ENCODE data around the gene B3GNT3.
A peak's percentile ranks its signal among the peaks of the same experiment; 100 is the strongest.
"Not testable (repeated sequence)": the region's sequence is repeated elsewhere in the genome, so short reads cannot be mapped to it uniquely, and the experiment has no call there.

B3GNT3 gene

GRCh38 chr19:17780781-17781180 lies 14.2 kb upstream of the B3GNT3 start:
- no peak overlapping the region for H3K4me3 ChIP-seq (ENCODE audit: low read length in 2 of 2)
- H3K27me3 ChIP-seq (ENCODE audit: control insufficient read depth in 2 of 2, insufficient read depth in 2 of 2, low read length in 2 of 2) = no peaks in the 10 kb centered on the region
- peaks cover 11 to 13% of the 10 kb centered on the region in 2 donors for H3K4me1 ChIP-seq (ENCODE audit: control insufficient read depth in 2 of 2, insufficient read depth in 2 of 2, low read length in 2 of 2)
- no peak overlapping the region for H3K9ac ChIP-seq (ENCODE audit: low read depth in 1 of 2, low read length in 2 of 2)
- H3K27ac ChIP-seq (ENCODE audit: low read depth in 2 of 2, low read length in 2 of 2) = no peak overlapping the region
- H3K36me3 ChIP-seq (ENCODE audit: control insufficient read depth in 2 of 2, insufficient read depth in 2 of 2, low read length in 2 of 2) = no peaks in the 10 kb centered on the region
- H3K9me3 ChIP-seq (ENCODE audit: control insufficient read depth in 2 of 2, low read length in 2 of 2) = no peaks in the 10 kb centered on the region

DNA sequence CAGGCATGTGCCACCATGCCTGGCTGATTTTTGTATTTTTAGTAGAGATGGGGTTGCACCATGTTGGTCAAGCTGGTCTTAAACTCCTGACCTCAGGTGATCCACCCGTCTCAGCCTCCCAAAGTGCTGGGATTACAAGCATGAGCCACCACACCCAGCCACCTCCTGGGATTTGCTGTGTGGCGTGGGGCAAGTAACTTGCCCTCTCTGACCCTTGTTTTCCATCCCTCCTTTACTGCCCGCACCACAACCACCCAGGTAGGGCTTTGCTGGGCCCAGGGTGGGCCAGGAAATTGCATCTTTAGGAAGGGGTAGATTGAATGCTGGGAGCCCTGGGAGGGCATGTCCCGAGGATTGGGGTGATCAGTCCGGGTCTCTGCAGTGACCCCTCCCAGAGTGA lies 11.2 kb upstream of the B3GNT3 start:
- not testable (repeated sequence) for H3K9me3 ChIP-seq (ENCODE audit: control insufficient read depth in 2 of 2, low read length in 2 of 2); H3K4me3 ChIP-seq (ENCODE audit: low read length in 2 of 2); H3K9ac ChIP-seq (ENCODE audit: low read depth in 1 of 2, low read length in 2 of 2); H3K4me1 ChIP-seq (ENCODE audit: control insufficient read depth in 2 of 2, insufficient read depth in 2 of 2, low read length in 2 of 2); H3K27me3 ChIP-seq (ENCODE audit: control insufficient read depth in 2 of 2, insufficient read depth in 2 of 2, low read length in 2 of 2); H3K27ac ChIP-seq (ENCODE audit: low read depth in 2 of 2, low read length in 2 of 2); H3K36me3 ChIP-seq (ENCODE audit: control insufficient read depth in 2 of 2, insufficient read depth in 2 of 2, low read length in 2 of 2)

DNA sequence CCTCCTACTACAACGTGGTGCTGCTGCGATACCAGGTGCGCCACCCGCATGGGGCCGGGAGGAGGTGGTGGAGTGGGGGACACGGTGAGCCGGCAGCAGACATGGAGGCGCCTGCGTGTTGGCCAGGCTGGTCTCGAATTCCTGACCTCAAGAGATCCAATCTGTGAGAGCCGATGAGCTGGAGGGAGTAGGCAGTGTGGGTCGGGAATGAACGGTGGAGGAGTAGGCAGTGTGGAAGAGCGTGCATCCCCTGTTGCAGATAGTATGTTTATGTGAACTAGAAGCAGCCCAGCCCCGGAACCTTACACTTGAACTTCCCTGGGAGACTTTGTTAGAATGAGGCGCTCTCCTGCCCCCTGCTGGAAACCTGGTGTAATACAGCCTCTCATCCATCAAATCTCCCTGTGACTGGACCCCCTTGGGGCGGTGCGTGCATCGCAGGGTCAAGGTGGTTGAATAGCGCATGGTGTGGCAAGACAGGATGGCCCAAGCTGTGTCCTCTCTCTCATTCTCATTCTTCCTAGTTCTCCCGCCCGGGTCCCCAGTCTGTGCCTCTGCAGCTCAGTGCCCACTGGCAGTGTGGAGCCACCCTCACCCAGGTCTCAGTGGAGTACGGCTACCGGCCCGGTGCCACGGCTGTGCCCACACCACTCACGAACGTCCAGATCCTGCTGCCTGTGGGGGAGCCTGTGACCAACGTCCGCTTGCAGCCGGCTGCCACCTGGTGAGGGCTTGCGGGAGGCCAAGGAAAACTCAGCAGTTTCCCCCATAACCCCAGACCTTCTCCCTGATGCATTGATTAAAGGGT lies 10.5 kb upstream of the B3GNT3 start:
- Histone ChIP-seq H3K9me3 (ENCODE audit: control insufficient read depth in 2 of 2, low read length in 2 of 2) (no peaks in the 10 kb centered on the region), H3K36me3 (ENCODE audit: control insufficient read depth in 2 of 2, insufficient read depth in 2 of 2, low read length in 2 of 2) (peaks cover 0 to 5% of the 10 kb centered on the region in 2 donors), H3K4me1 (ENCODE audit: control insufficient read depth in 2 of 2, insufficient read depth in 2 of 2, low read length in 2 of 2) (peaks cover 3 to 7% of the 10 kb centered on the region in 2 donors), H3K4me3 (ENCODE audit: low read length in 2 of 2) (no peak overlapping the region), H3K27me3 (ENCODE audit: control insufficient read depth in 2 of 2, insufficient read depth in 2 of 2, low read length in 2 of 2) (no peaks in the 10 kb centered on the region), H3K27ac (ENCODE audit: low read depth in 2 of 2, low read length in 2 of 2) (no peak overlapping the region), H3K9ac (ENCODE audit: low read depth in 1 of 2, low read length in 2 of 2) (no peak overlapping the region)

DNA sequence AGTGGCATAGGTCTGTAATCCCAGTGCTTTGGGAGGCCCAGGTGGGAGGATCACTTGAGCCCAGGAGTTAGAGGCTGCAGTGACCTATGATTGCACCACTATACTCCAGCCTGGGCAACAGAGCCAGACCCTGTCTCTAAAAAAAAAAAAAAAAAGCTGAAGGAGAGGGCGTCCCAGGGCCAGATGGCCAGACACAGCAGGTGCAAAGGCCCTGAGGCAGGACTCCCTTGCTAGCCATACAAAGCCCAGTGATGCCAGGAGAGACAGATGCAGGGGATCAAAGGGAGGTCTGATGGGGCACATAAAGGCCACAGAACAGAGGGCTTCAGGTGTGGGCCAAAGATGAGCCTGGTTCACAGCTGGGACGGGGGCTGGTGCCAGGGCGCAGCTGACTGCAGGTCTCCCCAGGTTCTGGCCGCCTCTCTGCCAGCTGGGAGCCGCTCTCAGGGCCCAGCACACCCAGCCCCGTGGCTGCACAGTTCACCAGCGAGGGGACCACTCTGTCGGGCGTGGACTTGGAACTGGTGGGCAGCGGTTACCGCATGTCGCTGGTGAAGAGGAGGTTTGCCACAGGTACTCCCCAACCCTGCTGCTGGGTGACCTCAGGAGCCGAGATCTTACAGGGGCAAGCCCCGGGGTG lies 7.5 kb upstream of the B3GNT3 start:
- Histone ChIP-seq H3K36me3 (ENCODE audit: control insufficient read depth in 2 of 2, insufficient read depth in 2 of 2, low read length in 2 of 2) (peaks cover 0 to 5% of the 10 kb centered on the region in 2 donors), H3K27ac (ENCODE audit: low read depth in 2 of 2, low read length in 2 of 2) (no peak overlapping the region), H3K9ac (ENCODE audit: low read depth in 1 of 2, low read length in 2 of 2) (no peak overlapping the region), H3K27me3 (ENCODE audit: control insufficient read depth in 2 of 2, insufficient read depth in 2 of 2, low read length in 2 of 2) (no peaks in the 10 kb centered on the region), H3K9me3 (ENCODE audit: control insufficient read depth in 2 of 2, low read length in 2 of 2) (no peaks in the 10 kb centered on the region), H3K4me3 (ENCODE audit: low read length in 2 of 2) (no peak overlapping the region), H3K4me1 (ENCODE audit: control insufficient read depth in 2 of 2, insufficient read depth in 2 of 2, low read length in 2 of 2) (peaks cover 13 to 22% of the 10 kb centered on the region in 2 donors)

DNA sequence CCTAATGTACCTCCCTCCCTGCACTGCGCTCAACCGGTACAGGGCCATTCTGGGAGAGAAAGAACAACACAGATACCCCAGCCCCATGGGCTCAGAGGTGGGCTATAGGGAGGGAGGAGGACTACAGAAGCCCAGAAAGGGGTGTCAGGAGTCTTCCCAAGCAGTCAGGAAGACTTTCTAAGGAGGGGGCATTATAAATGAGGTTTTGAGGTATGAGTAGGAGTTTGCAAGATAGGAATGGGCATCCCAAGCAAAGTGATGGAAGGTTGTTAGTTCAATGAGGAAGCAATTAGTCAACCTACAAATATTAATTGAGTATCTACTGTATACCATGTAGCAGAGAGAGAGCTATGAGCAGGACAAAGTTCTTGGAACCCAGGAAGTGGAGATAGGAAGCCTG lies 6.3 kb upstream of the B3GNT3 start:
- Histone ChIP-seq H3K4me1 (ENCODE audit: control insufficient read depth in 2 of 2, insufficient read depth in 2 of 2, low read length in 2 of 2) (peaks cover 13 to 27% of the 10 kb centered on the region in 2 donors), H3K9me3 (ENCODE audit: control insufficient read depth in 2 of 2, low read length in 2 of 2) (no peaks in the 10 kb centered on the region), H3K36me3 (ENCODE audit: control insufficient read depth in 2 of 2, insufficient read depth in 2 of 2, low read length in 2 of 2) (peaks cover 0 to 5% of the 10 kb centered on the region in 2 donors), H3K27ac (ENCODE audit: low read depth in 2 of 2, low read length in 2 of 2) (no peak overlapping the region), H3K9ac (ENCODE audit: low read depth in 1 of 2, low read length in 2 of 2) (no peak overlapping the region), H3K4me3 (ENCODE audit: low read length in 2 of 2) (no peak overlapping the region), H3K27me3 (ENCODE audit: control insufficient read depth in 2 of 2, insufficient read depth in 2 of 2, low read length in 2 of 2) (no peaks in the 10 kb centered on the region)

GRCh38 chr19:17790059-17790780 lies 4.7 kb upstream of the B3GNT3 start:
- Histone ChIP-seq H3K9me3 (ENCODE audit: control insufficient read depth in 2 of 2, low read length in 2 of 2) (no peaks in the 10 kb centered on the region), H3K36me3 (ENCODE audit: control insufficient read depth in 2 of 2, insufficient read depth in 2 of 2, low read length in 2 of 2) (peaks cover 0 to 5% of the 10 kb centered on the region in 2 donors), H3K27ac (ENCODE audit: low read depth in 2 of 2, low read length in 2 of 2) (peak overlapping the region; percentile 74 to 84), H3K27me3 (ENCODE audit: control insufficient read depth in 2 of 2, insufficient read depth in 2 of 2, low read length in 2 of 2) (peaks cover 0 to 6% of the 10 kb centered on the region in 2 donors), H3K9ac (ENCODE audit: low read depth in 1 of 2, low read length in 2 of 2) (peak overlapping the region in 1 of 2 donors; percentile 53), H3K4me3 (ENCODE audit: low read length in 2 of 2) (no peak overlapping the region), H3K4me1 (ENCODE audit: control insufficient read depth in 2 of 2, insufficient read depth in 2 of 2, low read length in 2 of 2) (peaks cover 20 to 37% of the 10 kb centered on the region in 2 donors)

DNA sequence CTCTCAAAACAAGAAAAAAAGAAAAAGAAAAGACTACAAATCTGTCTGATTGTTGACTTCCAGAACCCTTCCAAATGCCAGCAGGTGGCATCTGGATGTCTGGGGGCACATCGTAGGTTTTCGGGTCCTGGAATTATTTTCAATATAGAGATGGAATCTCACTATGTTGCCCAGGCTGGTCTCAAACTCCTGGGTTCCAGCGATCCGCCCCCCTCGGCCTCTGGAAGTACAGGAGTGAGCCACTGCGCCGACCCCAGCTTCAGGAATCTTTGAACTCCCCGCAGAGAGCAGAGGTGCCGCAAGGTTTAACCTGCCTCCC lies 567 bp upstream of the B3GNT3 start:
- Histone ChIP-seq H3K9ac (ENCODE audit: low read depth in 1 of 2, low read length in 2 of 2) (peak overlapping the region; percentile 91 to 94), H3K27me3 (ENCODE audit: control insufficient read depth in 2 of 2, insufficient read depth in 2 of 2, low read length in 2 of 2) (peaks cover 3 to 6% of the 10 kb centered on the region in 2 donors), H3K9me3 (ENCODE audit: control insufficient read depth in 2 of 2, low read length in 2 of 2) (no peaks in the 10 kb centered on the region), H3K4me1 (ENCODE audit: control insufficient read depth in 2 of 2, insufficient read depth in 2 of 2, low read length in 2 of 2) (peaks cover 38 to 55% of the 10 kb centered on the region in 2 donors), H3K36me3 (ENCODE audit: control insufficient read depth in 2 of 2, insufficient read depth in 2 of 2, low read length in 2 of 2) (no peaks in the 10 kb centered on the region), H3K27ac (ENCODE audit: low read depth in 2 of 2, low read length in 2 of 2) (peak overlapping the region; percentile 99 to 100), H3K4me3 (ENCODE audit: low read length in 2 of 2) (peak overlapping the region; percentile 87 to 91)

GRCh38 chr19:17795495-17795856 lies 538 bp downstream of the B3GNT3 start:
- Histone ChIP-seq H3K4me1 (ENCODE audit: control insufficient read depth in 2 of 2, insufficient read depth in 2 of 2, low read length in 2 of 2) (peaks cover 35 to 49% of the 10 kb centered on the region in 2 donors), H3K36me3 (ENCODE audit: control insufficient read depth in 2 of 2, insufficient read depth in 2 of 2, low read length in 2 of 2) (peaks cover 0 to 2% of the 10 kb centered on the region in 2 donors), H3K9ac (ENCODE audit: low read depth in 1 of 2, low read length in 2 of 2) (peak overlapping the region; percentile 91 to 94), H3K4me3 (ENCODE audit: low read length in 2 of 2) (peak overlapping the region; percentile 87 to 91), H3K9me3 (ENCODE audit: control insufficient read depth in 2 of 2, low read length in 2 of 2) (no peaks in the 10 kb centered on the region), H3K27ac (ENCODE audit: low read depth in 2 of 2, low read length in 2 of 2) (peak overlapping the region; percentile 99 to 100), H3K27me3 (ENCODE audit: control insufficient read depth in 2 of 2, insufficient read depth in 2 of 2, low read length in 2 of 2) (peaks cover 5 to 6% of the 10 kb centered on the region in 2 donors)

- H3K27ac ChIP-seq (ENCODE audit: low read depth in 2 of 2, low read length in 2 of 2) = peak overlapping the region; percentile 99 to 100
- H3K36me3 ChIP-seq (ENCODE audit: control insufficient read depth in 2 of 2, insufficient read depth in 2 of 2, low read length in 2 of 2) = peaks cover 0 to 2% of the 10 kb centered on the region in 2 donors
- peak overlapping the region; percentile 87 to 91 for H3K4me3 ChIP-seq (ENCODE audit: low read length in 2 of 2)
- peaks cover 5 to 6% of the 10 kb centered on the region in 2 donors for H3K27me3 ChIP-seq (ENCODE audit: control insufficient read depth in 2 of 2, insufficient read depth in 2 of 2, low read length in 2 of 2)
- peak overlapping the region; percentile 91 to 94 for H3K9ac ChIP-seq (ENCODE audit: low read depth in 1 of 2, low read length in 2 of 2)
- H3K4me1 ChIP-seq (ENCODE audit: control insufficient read depth in 2 of 2, insufficient read depth in 2 of 2, low read length in 2 of 2) = peaks cover 34 to 48% of the 10 kb centered on the region in 2 donors
- no peaks in the 10 kb centered on the region for H3K9me3 ChIP-seq (ENCODE audit: control insufficient read depth in 2 of 2, low read length in 2 of 2)
These were observed 1.3 kb downstream of the B3GNT3 start for GRCh38 chr19:17796013-17796837.

All from mucosa of rectum (tissue), 2 donors.